Measurements from ENCODE around the gene PRKCB. TPM values are rescaled to one million over a fixed set of nuclear protein-coding genes. Genes with fewer than 3 reads are reported as not detected.

The PRKCB gene
- total and polyA plus RNA-seq, 7 donors = 0.13 to 1.5 (median 0.83) TPM

DNA sequence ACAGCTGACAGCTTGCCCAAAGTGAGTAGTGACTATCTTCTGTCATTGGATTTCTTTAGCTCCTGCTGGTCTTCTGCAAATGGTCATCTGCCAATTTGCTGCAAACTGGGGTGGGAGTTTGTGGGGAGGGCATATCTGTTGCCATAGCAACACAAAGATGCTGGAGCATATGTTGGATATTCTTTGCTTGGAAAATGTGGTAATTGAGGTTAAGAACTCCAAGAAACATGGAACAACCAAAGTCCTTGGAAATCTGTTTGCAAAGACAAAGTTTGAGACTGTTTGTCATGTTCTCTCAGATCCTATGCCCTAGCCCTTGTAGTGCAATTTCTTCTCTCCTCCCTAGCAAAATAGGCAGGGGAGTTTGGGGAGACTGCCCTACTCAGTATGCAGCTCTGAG lies 155.3 kb downstream of the PRKCB start:
- H3K36me3 ChIP-seq (ENCODE audit: insufficient read depth in 1 of 2, low read depth in 1 of 2) = no peaks in the 10 kb centered on the region
- no peaks in the 10 kb centered on the region for H3K27me3 ChIP-seq (ENCODE audit: insufficient read depth in 3 of 3, low read length in 2 of 3)
- H3K4me3 ChIP-seq = no peak overlapping the region
- intact Hi-C loops (cut with DNase I) = no loop called here
- ATAC-seq (no peak), DNase-seq (no peak)
- no peaks in the 10 kb centered on the region for H3K9me3 ChIP-seq
- no peak overlapping the region for H3K27ac ChIP-seq
- H3K4me1 ChIP-seq = no peaks in the 10 kb centered on the region
- TF ChIP-seq, protein P1, sequence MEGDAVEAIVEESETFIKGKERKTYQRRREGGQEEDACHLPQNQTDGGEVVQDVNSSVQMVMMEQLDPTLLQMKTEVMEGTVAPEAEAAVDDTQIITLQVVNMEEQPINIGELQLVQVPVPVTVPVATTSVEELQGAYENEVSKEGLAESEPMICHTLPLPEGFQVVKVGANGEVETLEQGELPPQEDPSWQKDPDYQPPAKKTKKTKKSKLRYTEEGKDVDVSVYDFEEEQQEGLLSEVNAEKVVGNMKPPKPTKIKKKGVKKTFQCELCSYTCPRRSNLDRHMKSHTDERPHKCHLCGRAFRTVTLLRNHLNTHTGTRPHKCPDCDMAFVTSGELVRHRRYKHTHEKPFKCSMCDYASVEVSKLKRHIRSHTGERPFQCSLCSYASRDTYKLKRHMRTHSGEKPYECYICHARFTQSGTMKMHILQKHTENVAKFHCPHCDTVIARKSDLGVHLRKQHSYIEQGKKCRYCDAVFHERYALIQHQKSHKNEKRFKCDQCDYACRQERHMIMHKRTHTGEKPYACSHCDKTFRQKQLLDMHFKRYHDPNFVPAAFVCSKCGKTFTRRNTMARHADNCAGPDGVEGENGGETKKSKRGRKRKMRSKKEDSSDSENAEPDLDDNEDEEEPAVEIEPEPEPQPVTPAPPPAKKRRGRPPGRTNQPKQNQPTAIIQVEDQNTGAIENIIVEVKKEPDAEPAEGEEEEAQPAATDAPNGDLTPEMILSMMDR (IDR thresholded peaks at IDR 0.05) = no peak

- H3K4me1 ChIP-seq = no peaks in the 10 kb centered on the region
- no peaks in the 10 kb centered on the region for H3K36me3 ChIP-seq (ENCODE audit: insufficient read depth in 1 of 2, low read depth in 1 of 2)
- ATAC-seq = no peak
- WGBS, 3 donors = 74 to 79% (median 74%) methylated on average over 1 of the region's 1 CpG
- H3K27me3 ChIP-seq (ENCODE audit: insufficient read depth in 3 of 3, low read length in 2 of 3) = no peaks in the 10 kb centered on the region
- no peak for DNase-seq
- no peak overlapping the region for H3K4me3 ChIP-seq
- no peak overlapping the region for H3K27ac ChIP-seq
- intact Hi-C loops (cut with DNase I) = no loop called here
- TF ChIP-seq, protein P1 (IDR thresholded peaks at IDR 0.05) = no peak
- H3K9me3 ChIP-seq = no peaks in the 10 kb centered on the region
These were observed 158.8 kb downstream of the PRKCB start for GRCh38 chr16:23994615-23995014.

DNA sequence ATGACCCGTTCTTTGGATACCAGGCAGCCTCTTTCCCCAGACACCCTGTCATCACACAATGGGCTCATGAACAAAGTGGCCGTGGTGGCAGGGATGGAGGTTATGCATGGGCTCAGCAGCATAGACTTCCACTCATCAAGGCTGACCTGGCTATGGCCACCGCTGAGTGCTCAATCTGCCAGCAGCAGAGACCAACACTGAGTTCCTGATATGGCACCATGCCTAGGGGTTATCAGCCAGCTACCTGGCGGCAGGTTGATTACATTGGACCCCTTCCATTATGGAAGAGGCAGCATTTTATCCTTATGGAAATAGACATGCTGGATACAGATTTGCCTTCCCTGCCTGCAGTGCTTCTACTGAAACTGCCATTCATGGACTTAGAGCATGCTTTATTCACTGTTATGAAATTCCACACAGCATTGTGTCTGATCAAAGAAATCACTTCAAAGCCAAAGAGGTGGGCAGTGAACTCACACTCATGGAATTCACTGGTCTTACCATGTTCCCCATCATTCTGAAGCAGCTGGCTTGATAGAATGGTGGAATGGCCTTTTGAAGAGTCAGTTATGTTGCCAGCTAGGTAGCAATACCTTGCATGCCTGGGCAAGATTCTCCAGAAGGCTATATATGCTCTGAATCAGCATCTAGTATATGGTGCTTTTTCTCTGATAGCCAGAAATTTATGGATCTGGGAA lies 160.6 kb downstream of the PRKCB start:
- H3K4me3 ChIP-seq = no peak overlapping the region
- DNase-seq = no peak
- intact Hi-C loops (cut with DNase I) = no loop called here
- H3K9me3 ChIP-seq = no peaks in the 10 kb centered on the region
- TF ChIP-seq, protein P1 (IDR thresholded peaks at IDR 0.05) = no peak
- H3K36me3 ChIP-seq (ENCODE audit: insufficient read depth in 1 of 2, low read depth in 1 of 2) = no peaks in the 10 kb centered on the region
- ATAC-seq = no peak
- 88 to 94% (median 89%) methylated on average over 4 of the region's 4 CpGs for WGBS, 3 donors
- no peak overlapping the region for H3K27ac ChIP-seq
- no peaks in the 10 kb centered on the region for H3K4me1 ChIP-seq
- H3K27me3 ChIP-seq (ENCODE audit: insufficient read depth in 3 of 3, low read length in 2 of 3) = no peaks in the 10 kb centered on the region

DNA sequence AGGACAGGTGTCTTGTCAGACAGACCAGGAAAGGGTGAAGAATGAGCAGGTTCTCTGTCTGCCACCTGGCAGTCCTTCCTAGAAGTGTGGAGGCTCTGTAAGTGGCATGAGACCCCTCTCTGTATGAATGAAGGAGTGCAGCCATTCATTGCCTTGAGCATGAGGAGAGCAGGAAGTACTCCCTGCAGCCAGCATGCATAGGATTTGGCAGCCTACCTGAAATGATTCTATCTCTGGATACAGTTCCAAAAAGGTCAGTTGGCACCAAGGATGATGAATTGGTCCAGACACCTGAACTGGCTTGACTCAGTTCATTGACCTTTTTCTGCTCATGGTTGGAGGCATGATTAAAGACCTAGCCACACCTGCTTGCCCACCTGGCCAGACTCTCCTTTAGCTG lies 163.0 kb downstream of the PRKCB start:
- H3K36me3 ChIP-seq (ENCODE audit: insufficient read depth in 1 of 2, low read depth in 1 of 2) = no peaks in the 10 kb centered on the region
- DNase-seq = no peak
- TF ChIP-seq, protein P1 (IDR thresholded peaks at IDR 0.05) = no peak
- H3K27me3 ChIP-seq (ENCODE audit: insufficient read depth in 3 of 3, low read length in 2 of 3) = no peaks in the 10 kb centered on the region
- intact Hi-C loops (cut with DNase I) = no loop called here
- ATAC-seq = no peak
- no peaks in the 10 kb centered on the region for H3K4me1 ChIP-seq
- no peaks in the 10 kb centered on the region for H3K9me3 ChIP-seq
- no peak overlapping the region for H3K4me3 ChIP-seq
- H3K27ac ChIP-seq = no peak overlapping the region

DNA sequence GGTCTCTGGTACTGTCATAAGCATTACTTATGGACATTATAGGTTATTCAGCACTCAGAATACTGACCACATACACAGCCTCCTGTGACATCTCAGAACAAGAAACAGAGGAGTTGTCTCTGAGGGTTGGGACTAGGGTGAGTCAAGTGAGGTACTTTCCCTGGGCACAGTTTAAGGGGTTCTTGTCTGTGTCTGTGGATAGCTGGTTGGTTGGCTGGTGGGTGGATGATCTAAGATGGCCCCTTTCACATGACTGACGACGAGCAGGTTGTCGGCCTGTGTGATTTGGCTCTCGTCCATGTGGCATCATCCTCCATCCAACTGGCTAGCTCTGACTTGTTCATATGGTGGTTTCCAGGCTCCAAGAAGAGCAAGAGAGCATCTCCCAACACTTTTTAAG lies 163.9 kb downstream of the PRKCB start:
- WGBS, 3 donors = 38 to 69% (median 47%) methylated on average over 4 of the region's 4 CpGs
- intact Hi-C loops (cut with DNase I) = no loop called here

More for the DNA sequence above, 163.9 kb downstream of the PRKCB start:
- Histone ChIP-seq H3K27ac (no peak overlapping the region), H3K36me3 (ENCODE audit: insufficient read depth in 1 of 2, low read depth in 1 of 2) (no peaks in the 10 kb centered on the region), H3K27me3 (ENCODE audit: insufficient read depth in 3 of 3, low read length in 2 of 3) (peaks cover 0 to 1% (median 0%) of the 10 kb centered on the region in 3 donors), H3K9me3 (no peaks in the 10 kb centered on the region), H3K4me3 (no peak overlapping the region), H3K4me1 (no peaks in the 10 kb centered on the region)
- ATAC-seq (no peak), DNase-seq (no peak)
- TF ChIP-seq, protein P1 (IDR thresholded peaks at IDR 0.05) = no peak
